Activated B cell treated with CpG ODN at 0.5 μM for 24 hours (primary cell): ENCODE data around the gene GAGE2A. TPM values are rescaled to one million over a fixed set of nuclear protein-coding genes. Genes with fewer than 3 reads are reported as not detected.
A peak's percentile ranks its signal among the peaks of the same experiment; 100 is the strongest.

ENCODE experiments used
- ATAC-seq: fragments of 200-7000 bp; cut with Tn5 transposase; one replicate; pipeline ENCODE4 v1.10.0; 2021; ENCODE audit warnings: low read depth, mild to moderate bottlenecking, moderate library complexity
- CTCF ChIA-PET: fragments of 350-600 bp; sonication (Branson Sonifier 250); formaldehyde crosslinking; loops from one replicate; lab custom pipeline; 2021; ENCODE audit warnings: antibody characterized with exemption; lab: Charles Lee
- POLR2A ChIA-PET: fragments of 350-600 bp; sonication (Branson Sonifier 250); formaldehyde crosslinking; loops from one replicate; lab custom pipeline; 2021; ENCODE audit warnings: antibody characterized with exemption; lab: Charles Lee
- DNase-seq: peaks from one replicate; pipeline ENCODE4 v3.0.0; 2022
- H3K27ac Mint-ChIP-seq: one replicate; pipeline ENCODE4 v1.8.0; 2020; ENCODE audit warnings: mixed read lengths
- H3K27me3 Mint-ChIP-seq: one replicate; pipeline ENCODE4 v1.8.0; 2021; ENCODE audit warnings: mixed read lengths
- H3K36me3 Mint-ChIP-seq: one replicate; pipeline ENCODE4 v1.8.0; 2021; ENCODE audit warnings: low read depth, mixed read lengths
- H3K4me1 Mint-ChIP-seq: one replicate; pipeline ENCODE4 v1.8.0; 2021; ENCODE audit warnings: mixed read lengths
- H3K4me3 Mint-ChIP-seq: one replicate; pipeline ENCODE4 v1.8.0; 2020; ENCODE audit warnings: mild to moderate bottlenecking, mixed read lengths
- H3K9me3 Mint-ChIP-seq: one replicate; pipeline ENCODE4 v1.8.0; 2020; ENCODE audit warnings: mixed read lengths
- CTCF ChIP-seq: fragments of 200-600 bp; IDR thresholded peaks from one replicate; pipeline ENCODE4 v1.8.0; 2022; ENCODE audit warnings: antibody characterized with exemption, mild to moderate bottlenecking
- intact Hi-C: fragments of 100-400 bp; cut with micrococcal nuclease; formaldehyde crosslinking; loops from one replicate; pipeline ENCODE4 v1.15.1; 2024
- total RNA-seq: library from RNA; stranded (reverse); gene quantifications from 2 replicates; pipeline ENCODE4 v1.2.3, GENCODE V29; 2022

GAGE2A gene
- total RNA-seq, 1 donor from 2014 or later, result not detected

- H3K27ac Mint-ChIP-seq, result no peak overlapping the region
- no peaks in the 10 kb centered on the region for H3K9me3 Mint-ChIP-seq
Measured at GRCh38 chrX:49610718-49611310, 21.5 kb downstream of the GAGE2A start.

GRCh38 chrX:49618574-49618973 is 29.3 kb downstream of the GAGE2A start:
- TF ChIP-seq CTCF, result no peak
- H3K27me3 Mint-ChIP-seq, result no peaks in the 10 kb centered on the region
- DNase-seq, result no peak
- H3K4me1 Mint-ChIP-seq, result no peaks in the 10 kb centered on the region
- no peaks in the 10 kb centered on the region for H3K9me3 Mint-ChIP-seq
- no peaks in the 10 kb centered on the region for H3K36me3 Mint-ChIP-seq
- CTCF ChIA-PET, result no interaction called here
- intact Hi-C loops, result no loop called here
- H3K4me3 Mint-ChIP-seq, result no peak overlapping the region
- H3K27ac Mint-ChIP-seq, result no peak overlapping the region
- POLR2A ChIA-PET, result no interaction called here
- no peak for ATAC-seq

More at GRCh38 chrX:49610718-49611310, 21.5 kb downstream of the GAGE2A start:
- TF ChIP-seq CTCF, result no peak
- intact Hi-C loops, result no loop called here
- POLR2A ChIA-PET, result no interaction called here
- no peaks in the 10 kb centered on the region for H3K4me1 Mint-ChIP-seq
- no peaks in the 10 kb centered on the region for H3K27me3 Mint-ChIP-seq
- DNase-seq, result no peak
- ATAC-seq, result no peak
- H3K36me3 Mint-ChIP-seq, result no peaks in the 10 kb centered on the region
- CTCF ChIA-PET, result no interaction called here
- H3K4me3 Mint-ChIP-seq, result no peak overlapping the region

GRCh38 chrX:49627086-49627777 is 37.9 kb downstream of the GAGE2A start:
- Mint-ChIP-seq H3K27ac (no peak overlapping the region), H3K27me3 (no peaks in the 10 kb centered on the region), H3K9me3 (peaks cover 2% of the 10 kb centered on the region), H3K36me3 (no peaks in the 10 kb centered on the region), H3K4me1 (no peaks in the 10 kb centered on the region), H3K4me3 (peak overlapping the region; percentile 24)
- ChIA-PET POLR2A (no interaction called here), CTCF (no interaction called here)
- ATAC-seq (no peak), DNase-seq (no peak)
- intact Hi-C loops, result no loop called here
- no peak for TF ChIP-seq CTCF

GRCh38 chrX:49644991-49645637 is 55.8 kb downstream of the GAGE2A start:
- ATAC-seq, result no peak
- intact Hi-C loops, result no loop called here
- H3K4me3 Mint-ChIP-seq, result no peak overlapping the region
- CTCF ChIA-PET, result no interaction called here
- no peaks in the 10 kb centered on the region for H3K4me1 Mint-ChIP-seq
- no peak overlapping the region for H3K27ac Mint-ChIP-seq
- DNase-seq, result no peak
- POLR2A ChIA-PET, result no interaction called here
- TF ChIP-seq CTCF, result no peak
- no peaks in the 10 kb centered on the region for H3K27me3 Mint-ChIP-seq
- H3K9me3 Mint-ChIP-seq, result no peaks in the 10 kb centered on the region
- no peaks in the 10 kb centered on the region for H3K36me3 Mint-ChIP-seq

Other genes with a start within 250 kb of the GAGE2A start
- gene GAGE12C, start 57.3 kb upstream of the GAGE2A start, total RNA-seq, result not detected in 2 replicates
- gene GAGE12D, start 47.8 kb upstream of the GAGE2A start, total RNA-seq, result not detected in 2 replicates
- not detected in 2 replicates for gene GAGE12E, start 38.2 kb upstream of the GAGE2A start, total RNA-seq
- gene GAGE12F, start 28.7 kb upstream of the GAGE2A start, total RNA-seq, result not detected in 2 replicates
- not detected in 2 replicates for gene GAGE12G, start 19.1 kb upstream of the GAGE2A start, total RNA-seq
- not detected in 2 replicates for gene GAGE12H, start 9.5 kb upstream of the GAGE2A start, total RNA-seq
- gene GAGE1, start 9.5 kb downstream of the GAGE2A start, total RNA-seq, result not detected in 2 replicates
- gene PAGE1, start 106.5 kb downstream of the GAGE2A start, total RNA-seq, result not detected in 2 replicates
- gene PAGE4, start 239.8 kb downstream of the GAGE2A start, total RNA-seq, result not detected in 2 replicates